Measurements from ENCODE around the gene C22orf15. TPM values are rescaled to one million over a fixed set of nuclear protein-coding genes. Genes with fewer than 3 reads are reported as not detected.

Gene C22orf15
- total RNA-seq, 2 experiments from 2014 or later = 0.86 to 1.7 TPM

- no peaks in the 10 kb centered on the region for H3K9me2 ChIP-seq (ENCODE audit: insufficient read depth, low read length)
- intact Hi-C loops (cut with micrococcal nuclease; ENCODE audit: unreplicated experiment) = loop anchor here (5.0 to 10.0 kb wide), 2 partner anchors 93 to 820 kb away; no protein-coding TSS in a partner anchor
- H3K4me3 ChIP-seq (ENCODE audit: low read depth, low read length, poor library complexity, severe bottlenecking) = peak within 1 kb of the TSS; percentile 78
- H3K4me2 ChIP-seq (ENCODE audit: low read length) = peak within 1 kb of the TSS; percentile 93
- DNase-seq (ENCODE audit: low spot score) = peak; percentile 89
- TF ChIP-seq EZH2phosphoT487 (IDR thresholded peaks at IDR 0.05; ENCODE audit: borderline replicate concordance, low read depth, low read length) (no peak), CTCF (conservative IDR thresholded peaks at IDR 0.05; ENCODE audit: low read length) (no peak)
- no peaks in the 10 kb centered on the region; the same call in 1 of the 2 replicates for H3K36me3 ChIP-seq (ENCODE audit: insufficient read depth, low read length)
- BruUV-seq (replicated peaks) = no TSS peak
- peak within 1 kb of the TSS; percentile 14; the same call in 1 of the 2 replicates for H2AFZ ChIP-seq (ENCODE audit: low read length)
- H3K79me2 ChIP-seq (ENCODE audit: insufficient read depth, low read depth, low read length) = peaks cover 11% of the 10 kb centered on the region; the same call in 1 of the 2 replicates
- H4K20me1 ChIP-seq (ENCODE audit: insufficient read depth, low read length) = no peaks in the 10 kb centered on the region
- POLR2A ChIA-PET = interaction anchor here (0.5 to 2.3 kb wide), 9 partner anchors 13 to 105 kb away, joined by 3 to 8 read pairs (median 3); partner anchors contain the start of gene SLC2A11
- peaks cover 59% of the 10 kb centered on the region for H3K4me1 ChIP-seq (ENCODE audit: insufficient read depth, low read length, poor library complexity, severe bottlenecking)
- H3K9me3 ChIP-seq (ENCODE audit: low read length) = no peaks in the 10 kb centered on the region
- H3K27ac ChIP-seq (ENCODE audit: low read depth, low read length, poor library complexity, severe bottlenecking) = peak within 1 kb of the TSS; percentile 95
- CTCF ChIA-PET (ENCODE audit: unreplicated experiment) = interaction anchor here (0.5 kb wide), 1 partner anchor 70 kb away, joined by 3 read pairs; no protein-coding TSS in a partner anchor
These were observed 8.4 kb upstream of the C22orf15 start, which contains the start of gene VPREB3 for GRCh38 chr22:23754220-23754919. Gene VPREB3 (minus strand): TSS chr22:23754425. CDS start chr22:23754363, 62 bp downstream.

- CTCF ChIA-PET (ENCODE audit: unreplicated experiment) = no interaction called here
These were observed 7.7 kb upstream of the C22orf15 start for GRCh38 chr22:23754980-23755636.

More at GRCh38 chr22:23754980-23755636, 7.7 kb upstream of the C22orf15 start:
- Histone ChIP-seq H3K79me2 (ENCODE audit: insufficient read depth, low read depth, low read length) (peaks cover 11% of the 10 kb centered on the region; the same call in 1 of the 2 replicates), H3K4me2 (ENCODE audit: low read length) (peak overlapping the region; percentile 93), H3K27ac (ENCODE audit: low read depth, low read length, poor library complexity, severe bottlenecking) (peak overlapping the region; percentile 95), H3K9me2 (ENCODE audit: insufficient read depth, low read length) (no peaks in the 10 kb centered on the region), H3K4me1 (ENCODE audit: insufficient read depth, low read length, poor library complexity, severe bottlenecking) (peaks cover 54% of the 10 kb centered on the region), H3K36me3 (ENCODE audit: insufficient read depth, low read length) (no peaks in the 10 kb centered on the region; the same call in 1 of the 2 replicates), H4K20me1 (ENCODE audit: insufficient read depth, low read length) (no peaks in the 10 kb centered on the region), H2AFZ (ENCODE audit: low read length) (peak overlapping the region; percentile 14; the same call in 1 of the 2 replicates), H3K4me3 (ENCODE audit: low read depth, low read length, poor library complexity, severe bottlenecking) (peak overlapping the region; percentile 78), H3K9me3 (ENCODE audit: low read length) (no peaks in the 10 kb centered on the region)
- BruUV-seq (replicated peaks) = no TSS peak
- intact Hi-C loops (cut with micrococcal nuclease; ENCODE audit: unreplicated experiment) = loop anchor here (5.0 to 10.0 kb wide), 2 partner anchors 92 to 820 kb away; no protein-coding TSS in a partner anchor
- POLR2A ChIA-PET = interaction anchor here (0.6 to 2.3 kb wide), 7 partner anchors 12 to 102 kb away, joined by 3 to 8 read pairs (median 4); partner anchors contain the start of gene SLC2A11
- DNase-seq (ENCODE audit: low spot score) = peak; percentile 56
- TF ChIP-seq CTCF (conservative IDR thresholded peaks at IDR 0.05; ENCODE audit: low read length) = no peak
- no peak for TF ChIP-seq EZH2phosphoT487 (IDR thresholded peaks at IDR 0.05; ENCODE audit: borderline replicate concordance, low read depth, low read length)
